Mesendoderm (in vitro differentiated cells): ENCODE results near the gene ACTR6.
"Not testable (repeated sequence)": the region's sequence is repeated elsewhere in the genome, so short reads cannot be mapped to it uniquely, and the experiment has no call there.

Source experiments
- DNase-seq: peaks from one replicate; pipeline ENCODE4 v3.0.0; 2013
- H2AK5ac ChIP-seq: 2 replicates; pipeline ENCODE4 v1.6.1; 2013; ENCODE audit warnings: low read length, inconsistent platforms
- H2BK120ac ChIP-seq: 2 replicates; pipeline ENCODE4 v1.6.1; 2013; ENCODE audit warnings: low read depth, mild to moderate bottlenecking, low read length, moderate library complexity, mixed read lengths
- H2BK15ac ChIP-seq: replicated peaks from 2 replicates; pipeline ENCODE4 v1.6.1; 2013; ENCODE audit warnings: low read depth, mild to moderate bottlenecking, moderate library complexity
- H2BK5ac ChIP-seq: 2 replicates; pipeline ENCODE4 v1.6.1; 2013; ENCODE audit warnings: low read length, inconsistent platforms
- H3K18ac ChIP-seq: 2 replicates; pipeline ENCODE4 v1.6.1; 2013; ENCODE audit warnings: mild to moderate bottlenecking, low read length, mixed read lengths
- H3K23ac ChIP-seq: one replicate; pipeline ENCODE4 v1.6.1; 2013; ENCODE audit warnings: low read length
- H3K27ac ChIP-seq: 2 replicates; pipeline ENCODE4 v1.5.1; 2013; ENCODE audit warnings: low read depth, mild to moderate bottlenecking, inconsistent platforms, low read length, moderate library complexity
- H3K27me3 ChIP-seq: 2 replicates; pipeline ENCODE4 v1.6.1; 2013; ENCODE audit warnings: low read length, control low read depth, mild to moderate bottlenecking, inconsistent platforms; ENCODE audit not compliant: insufficient read depth, poor library complexity
- H3K36me3 ChIP-seq: 2 replicates; pipeline ENCODE4 v1.6.1; 2013; ENCODE audit warnings: low read length, inconsistent platforms; ENCODE audit not compliant: control insufficient read depth, insufficient read depth
- H3K4ac ChIP-seq: one replicate; pipeline ENCODE4 v1.6.1; 2013; ENCODE audit warnings: low read depth, mild to moderate bottlenecking, low read length, moderate library complexity
- H3K4me1 ChIP-seq: 2 replicates; pipeline ENCODE4 v1.6.1; 2013; ENCODE audit warnings: low read depth, low read length, inconsistent platforms; ENCODE audit not compliant: control insufficient read depth
- H3K4me2 ChIP-seq: 2 replicates; pipeline ENCODE4 v1.6.1; 2013; ENCODE audit warnings: low read length
- H3K4me3 ChIP-seq: 2 replicates; pipeline ENCODE4 v1.5.1; 2013; ENCODE audit warnings: mild to moderate bottlenecking, low read length
- H3K56ac ChIP-seq: one replicate; pipeline ENCODE4 v1.6.1; 2013; ENCODE audit warnings: low read length
- H3K79me1 ChIP-seq: 2 replicates; pipeline ENCODE4 v1.6.1; 2013; ENCODE audit warnings: low read length, inconsistent platforms
- H3K79me2 ChIP-seq: 2 replicates; pipeline ENCODE4 v1.6.1; 2013; ENCODE audit warnings: mild to moderate bottlenecking, low read length; ENCODE audit not compliant: control insufficient read depth, insufficient read depth
- H3K9ac ChIP-seq: 2 replicates; pipeline ENCODE4 v1.6.1; 2013; ENCODE audit warnings: low read length, inconsistent platforms
- H4K5ac ChIP-seq: one replicate; pipeline ENCODE4 v1.6.1; 2013; ENCODE audit warnings: low read length
- H4K8ac ChIP-seq: one replicate; pipeline ENCODE4 v1.6.1; 2013; ENCODE audit warnings: low read depth, mild to moderate bottlenecking, control low read depth, low read length, moderate library complexity
- WGBS: extraction: QIAGEN DNeasy Blood & Tissue Kit; methylation state at CpG from one replicate; pipeline ENCODE4 v1.1.7; 2013; ENCODE audit warnings: low lambda C conversion rate, missing lambda C conversion rate; ENCODE audit not compliant: insufficient coverage; ENCODE audit errors: extremely low coverage; 5-methylcytosine and 5-hydroxymethylcytosine counted together

Gene ACTR6

DNA sequence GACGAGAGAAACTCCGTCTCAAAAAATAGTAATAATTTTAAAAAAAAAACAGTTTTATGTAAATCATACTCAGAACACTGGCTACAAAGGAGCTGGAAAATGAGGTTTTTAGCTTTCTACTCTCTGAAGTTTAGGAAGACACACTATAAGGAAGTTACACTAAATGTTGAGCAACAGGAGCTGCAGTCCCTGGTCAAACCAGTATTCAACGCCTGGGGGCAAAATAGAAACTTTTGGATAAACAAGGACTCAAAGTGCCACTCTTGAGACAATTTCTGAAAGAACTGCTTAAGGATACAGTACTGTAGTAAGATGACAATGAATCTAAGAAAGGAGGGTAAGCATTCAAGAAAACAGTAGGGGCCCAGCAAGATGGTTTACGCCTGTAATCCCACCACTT, 29.3 kb downstream of the ACTR6 start:
- H3K36me3 ChIP-seq: peaks cover 3% of the 10 kb centered on the region
- H2BK120ac ChIP-seq: no peak overlapping the region
- no CpG with 5 or more reads among the region's 4 CpGs for WGBS
- H3K56ac ChIP-seq: no peak overlapping the region
- no peak overlapping the region for H2BK5ac ChIP-seq
- H2BK15ac ChIP-seq: no peak overlapping the region
- H4K5ac ChIP-seq: no peak overlapping the region
- peak; percentile 33 for DNase-seq
- no peak overlapping the region for H4K8ac ChIP-seq
- H3K4me1 ChIP-seq: no peaks in the 10 kb centered on the region
- no peak overlapping the region for H3K18ac ChIP-seq
- no peak overlapping the region for H3K9ac ChIP-seq
- H3K79me2 ChIP-seq: no peaks in the 10 kb centered on the region
- H2AK5ac ChIP-seq: no peak overlapping the region
- H3K27ac ChIP-seq: no peak overlapping the region
- no peak overlapping the region for H3K4me3 ChIP-seq
- H3K23ac ChIP-seq: no peak overlapping the region
- H3K4me2 ChIP-seq: no peak overlapping the region
- H3K79me1 ChIP-seq: no peaks in the 10 kb centered on the region
- H3K27me3 ChIP-seq: no peaks in the 10 kb centered on the region
- no peak overlapping the region for H3K4ac ChIP-seq

GRCh38 chr12:100231873-100232272, 31.3 kb downstream of the ACTR6 start:
- not testable (repeated sequence) for H3K27me3 ChIP-seq, H3K9ac ChIP-seq, H3K56ac ChIP-seq, DNase-seq, H3K36me3 ChIP-seq, H4K8ac ChIP-seq, H3K18ac ChIP-seq, H3K4me1 ChIP-seq, H3K4ac ChIP-seq, H4K5ac ChIP-seq, H3K27ac ChIP-seq, H3K79me2 ChIP-seq, H3K4me2 ChIP-seq, H2BK15ac ChIP-seq, H2BK5ac ChIP-seq, H3K23ac ChIP-seq, H2AK5ac ChIP-seq, H3K4me3 ChIP-seq, H2BK120ac ChIP-seq, H3K79me1 ChIP-seq
- WGBS: no CpG with 5 or more reads among the region's 3 CpGs

DNA sequence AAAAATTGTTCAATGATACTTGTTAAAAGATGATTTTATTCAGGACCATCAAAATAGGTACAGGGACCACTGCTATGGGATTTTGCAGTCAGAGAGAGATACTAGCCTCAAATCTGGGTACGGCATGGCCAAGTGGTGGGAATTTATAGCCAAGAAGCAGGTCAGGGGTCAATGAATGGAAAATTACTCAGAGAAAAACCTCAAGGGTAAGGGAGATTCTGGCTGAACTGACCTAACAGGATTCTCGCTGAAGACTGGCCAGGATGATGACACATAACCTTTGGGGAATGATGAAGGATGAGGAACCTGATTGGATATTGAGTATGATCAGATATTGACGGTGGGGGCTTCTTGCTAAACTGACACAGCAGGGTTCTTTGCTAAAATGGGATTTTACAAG, 33.6 kb downstream of the ACTR6 start:
- DNase-seq: peak; percentile 65

DNA sequence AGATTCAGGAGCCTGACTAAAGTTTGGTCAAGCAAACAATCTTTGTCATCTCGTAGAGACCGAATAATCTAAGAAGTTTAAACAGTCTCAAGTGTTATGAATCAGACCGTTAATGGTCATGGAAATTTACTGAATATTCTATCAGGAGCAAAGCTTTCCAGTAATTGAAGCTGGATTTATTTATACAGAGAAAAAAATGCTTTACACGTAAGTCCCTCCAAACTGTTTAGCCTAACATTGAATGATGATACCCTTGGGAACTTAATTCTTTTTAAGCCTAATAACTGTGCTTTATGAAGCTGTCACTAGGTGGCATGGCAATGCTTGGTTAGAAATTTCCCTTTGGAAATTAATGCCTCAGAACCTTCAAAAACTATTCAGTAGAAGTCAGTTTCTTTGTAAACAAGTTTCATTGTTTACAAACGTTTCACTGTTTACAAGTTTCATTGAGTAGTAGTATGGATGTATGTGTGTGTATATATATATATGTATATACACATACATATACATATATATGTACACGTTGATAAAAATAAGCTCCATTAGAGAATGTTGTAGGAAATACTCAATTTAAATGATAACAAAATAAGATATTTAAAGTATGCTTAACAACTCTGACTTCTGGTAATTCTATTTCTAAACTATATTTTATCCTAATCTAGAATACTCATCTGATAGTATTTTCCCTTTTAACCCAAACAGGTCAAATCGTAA, 34.1 kb downstream of the ACTR6 start:
- no peak overlapping the region for H3K56ac ChIP-seq
- H3K4me2 ChIP-seq: no peak overlapping the region
- no peak overlapping the region for H2BK120ac ChIP-seq
- H3K79me1 ChIP-seq: no peaks in the 10 kb centered on the region
- H2AK5ac ChIP-seq: no peak overlapping the region
- no peak overlapping the region for H2BK15ac ChIP-seq
- no peaks in the 10 kb centered on the region for H3K4me1 ChIP-seq
- H3K27me3 ChIP-seq: no peaks in the 10 kb centered on the region
- H3K79me2 ChIP-seq: no peaks in the 10 kb centered on the region
- H3K4me3 ChIP-seq: no peak overlapping the region
- no peak overlapping the region for H3K23ac ChIP-seq
- H3K9ac ChIP-seq: no peak overlapping the region
- no peaks in the 10 kb centered on the region for H3K36me3 ChIP-seq
- no peak overlapping the region for H4K8ac ChIP-seq
- no peak overlapping the region for H3K18ac ChIP-seq
- no peak overlapping the region for H2BK5ac ChIP-seq
- no peak overlapping the region for H3K4ac ChIP-seq
- DNase-seq: peak; percentile 41
- H4K5ac ChIP-seq: no peak overlapping the region
- no peak overlapping the region for H3K27ac ChIP-seq
- WGBS: no CpG with 5 or more reads among the region's 7 CpGs

More for the DNA sequence above, 33.6 kb downstream of the ACTR6 start:
- Histone ChIP-seq H2BK5ac (no peak overlapping the region), H3K27me3 (no peaks in the 10 kb centered on the region), H3K79me2 (no peaks in the 10 kb centered on the region), H4K5ac (no peak overlapping the region), H2BK120ac (no peak overlapping the region), H4K8ac (no peak overlapping the region), H3K27ac (no peak overlapping the region), H3K18ac (no peak overlapping the region), H3K4ac (no peak overlapping the region), H3K4me3 (no peak overlapping the region), H3K9ac (no peak overlapping the region), H3K36me3 (no peaks in the 10 kb centered on the region), H3K56ac (no peak overlapping the region), H3K4me1 (no peaks in the 10 kb centered on the region), H3K4me2 (no peak overlapping the region), H3K23ac (no peak overlapping the region), H2AK5ac (no peak overlapping the region), H2BK15ac (no peak overlapping the region), H3K79me1 (no peaks in the 10 kb centered on the region)
- no CpG with 5 or more reads among the region's 3 CpGs for WGBS

GRCh38 chr12:100238801-100239200, 38.2 kb downstream of the ACTR6 start:
- no peak overlapping the region for H3K23ac ChIP-seq
- H3K36me3 ChIP-seq: no peaks in the 10 kb centered on the region
- no CpG with 5 or more reads among the region's 3 CpGs for WGBS

GRCh38 chr12:100239589-100239988, 39.0 kb downstream of the ACTR6 start:
- H3K56ac ChIP-seq: no peak overlapping the region
- no peak overlapping the region for H3K4me3 ChIP-seq
- H3K23ac ChIP-seq: no peak overlapping the region
- H2BK120ac ChIP-seq: no peak overlapping the region
- no peak overlapping the region for H2BK15ac ChIP-seq
- no CpG with 5 or more reads among the region's 1 CpG for WGBS
- no peak overlapping the region for H3K18ac ChIP-seq
- H3K79me2 ChIP-seq: no peaks in the 10 kb centered on the region
- no peaks in the 10 kb centered on the region for H3K79me1 ChIP-seq
- no peak overlapping the region for H4K5ac ChIP-seq
- DNase-seq: no peak
- no peak overlapping the region for H3K9ac ChIP-seq
- H2BK5ac ChIP-seq: no peak overlapping the region
- H4K8ac ChIP-seq: no peak overlapping the region
- no peaks in the 10 kb centered on the region for H3K27me3 ChIP-seq
- H3K27ac ChIP-seq: no peak overlapping the region
- H2AK5ac ChIP-seq: no peak overlapping the region
- no peaks in the 10 kb centered on the region for H3K4me1 ChIP-seq
- no peaks in the 10 kb centered on the region for H3K36me3 ChIP-seq
- H3K4me2 ChIP-seq: no peak overlapping the region
- no peak overlapping the region for H3K4ac ChIP-seq

More at GRCh38 chr12:100238801-100239200, 38.2 kb downstream of the ACTR6 start:
- H3K4me2 ChIP-seq: no peak overlapping the region
- H3K4me1 ChIP-seq: no peaks in the 10 kb centered on the region
- H3K4me3 ChIP-seq: no peak overlapping the region
- no peaks in the 10 kb centered on the region for H3K27me3 ChIP-seq
- H2BK5ac ChIP-seq: no peak overlapping the region
- DNase-seq: no peak
- no peaks in the 10 kb centered on the region for H3K79me1 ChIP-seq
- no peak overlapping the region for H2BK15ac ChIP-seq
- no peak overlapping the region for H3K18ac ChIP-seq
- no peak overlapping the region for H3K9ac ChIP-seq
- no peak overlapping the region for H4K8ac ChIP-seq
- no peak overlapping the region for H2AK5ac ChIP-seq
- no peaks in the 10 kb centered on the region for H3K79me2 ChIP-seq
- no peak overlapping the region for H3K4ac ChIP-seq
- H2BK120ac ChIP-seq: no peak overlapping the region
- no peak overlapping the region for H3K27ac ChIP-seq
- no peak overlapping the region for H4K5ac ChIP-seq
- no peak overlapping the region for H3K56ac ChIP-seq
